GM21576 (cell line): ENCODE results near the gene OR5AL1.
"Not testable (repeated sequence)": the region's sequence is repeated elsewhere in the genome, so short reads cannot be mapped to it uniquely, and the experiment has no call there.

ENCODE experiments used
- ATAC-seq: cut with Tn5 transposase; IDR thresholded peaks from one replicate; pipeline ENCODE4 v1.9.1; 2021; ENCODE audit warnings: mild to moderate bottlenecking, moderate library complexity; ENCODE audit not compliant: unreplicated experiment

The OR5AL1 gene

GRCh38 chr11:56412396-56412795 is at the start of gene OR5AL1:
Gene OR5AL1, plus strand, starts transcription at chr11:56412696.
- ATAC-seq = no peak

GRCh38 chr11:56375324-56375723 is 37.2 kb upstream of the OR5AL1 start, which contains the start of gene OR8U1:
Gene OR8U1, plus strand, starts transcription at chr11:56375624. Its CDS starts 0 bp downstream, at chr11:56375624.
- no peak for ATAC-seq

DNA sequence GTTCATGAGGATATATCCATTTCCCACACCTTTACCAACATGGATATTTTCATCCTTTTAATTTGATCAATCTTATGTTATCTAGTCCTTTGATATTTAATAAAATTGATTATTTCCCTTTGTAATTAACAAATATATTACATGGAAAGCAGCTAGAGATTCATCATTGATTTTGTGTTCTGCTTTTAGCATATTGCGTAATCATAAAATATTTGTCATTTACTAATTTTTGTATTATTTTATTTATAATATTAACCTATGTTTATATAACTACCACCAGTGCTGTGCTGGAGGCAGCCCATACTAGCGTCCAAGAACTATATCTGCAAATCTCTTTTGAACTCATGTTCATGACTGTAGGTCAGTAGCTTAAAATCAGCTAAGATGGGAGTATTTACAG is 32.4 kb upstream of the OR5AL1 start:
- ATAC-seq = no peak

GRCh38 chr11:56394381-56394780 is 18.1 kb upstream of the OR5AL1 start:
- no peak for ATAC-seq

GRCh38 chr11:56396047-56396446 is 16.4 kb upstream of the OR5AL1 start:
- ATAC-seq = no peak

DNA sequence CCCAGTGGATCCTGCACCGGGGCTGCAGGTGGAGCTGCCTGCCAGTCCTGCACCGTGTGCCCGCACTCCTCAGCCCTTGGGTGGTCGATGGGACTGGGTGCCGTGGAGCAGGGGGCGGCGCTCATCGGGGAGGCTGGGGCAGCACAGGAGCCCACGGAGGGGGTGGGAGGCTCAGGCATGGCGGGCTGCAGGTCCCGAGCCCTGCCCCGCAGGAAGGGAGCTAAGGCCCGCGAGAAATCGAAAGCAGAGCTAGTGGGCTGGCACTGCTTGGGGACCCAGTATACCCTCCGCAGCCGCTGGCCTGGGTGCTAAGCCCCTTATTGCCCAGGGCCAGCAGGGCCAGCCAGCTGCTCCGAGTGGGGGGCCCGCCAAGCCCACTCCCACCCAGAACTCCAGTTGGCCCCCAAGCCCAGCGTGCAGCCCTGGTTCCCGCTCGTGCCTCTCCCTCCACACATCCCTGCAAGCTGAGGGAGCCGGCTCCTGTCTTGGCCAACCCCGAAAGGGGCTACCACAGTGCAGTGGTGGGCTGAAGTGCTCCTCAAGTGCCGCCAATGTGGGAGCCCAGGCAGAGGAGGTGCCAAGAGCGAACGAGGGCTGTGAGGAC is 10.5 kb upstream of the OR5AL1 start:
- not testable (repeated sequence) for ATAC-seq

- ATAC-seq = no peak
Measured at GRCh38 chr11:56404393-56404792, 8.1 kb upstream of the OR5AL1 start.

GRCh38 chr11:56410801-56411200 is 1.7 kb upstream of the OR5AL1 start:
- no peak for ATAC-seq

DNA sequence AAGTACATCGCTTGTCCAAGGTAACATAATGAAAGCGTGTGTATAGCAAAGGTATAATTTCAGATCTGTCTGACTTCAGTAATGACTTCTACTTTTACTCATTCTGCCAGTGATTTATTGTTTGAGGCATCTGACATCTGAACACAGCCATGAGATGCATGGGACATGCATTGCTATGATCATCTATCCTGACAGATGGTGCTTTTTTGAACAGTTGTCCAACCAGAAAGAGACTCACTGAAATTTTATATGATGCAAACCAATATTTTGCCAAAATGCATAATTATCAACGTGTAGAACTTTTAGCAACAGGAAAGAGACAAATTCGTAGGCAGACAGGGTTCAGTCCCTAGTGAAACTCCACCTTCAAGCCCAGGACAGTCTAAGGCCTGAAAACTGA is 41.0 kb downstream of the OR5AL1 start:
- no peak for ATAC-seq

DNA sequence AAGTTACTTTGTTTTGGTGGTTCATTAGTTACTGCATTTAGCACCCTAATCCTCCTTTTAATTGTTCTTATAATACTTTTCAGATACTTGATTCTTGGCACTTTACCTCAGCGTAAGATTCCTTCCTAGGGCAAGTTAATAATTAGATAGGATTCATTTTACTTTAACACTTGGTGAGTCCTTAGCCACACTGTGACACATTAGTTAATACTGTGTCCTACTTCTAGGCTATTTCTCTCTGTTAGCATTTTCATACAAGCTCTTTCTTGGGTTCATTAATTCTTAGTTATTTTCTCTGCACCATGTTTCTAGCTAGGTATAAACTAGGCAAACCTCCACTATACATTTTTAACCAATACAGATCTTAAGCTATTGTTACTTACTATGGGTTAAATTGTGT is 44.6 kb downstream of the OR5AL1 start:
- ATAC-seq = no peak
